HG03095 (cell line): ENCODE measurements around the gene HELB.

Experiments used
- ATAC-seq: cut with Tn5 transposase; IDR thresholded peaks from one replicate; pipeline ENCODE4 v1.9.1; 2021; ENCODE audit warnings: moderate library complexity; ENCODE audit not compliant: unreplicated experiment

Gene HELB

GRCh38 chr12:66302827-66303169, 505 bp downstream of the HELB start:
- ATAC-seq: no peak

GRCh38 chr12:66303316-66303804, 1.1 kb downstream of the HELB start:
- peak; percentile 48 for ATAC-seq

GRCh38 chr12:66304296-66304900, 2.1 kb downstream of the HELB start:
- no peak for ATAC-seq

- ATAC-seq: no peak
Observed at GRCh38 chr12:66309606-66310005, 7.3 kb downstream of the HELB start.

GRCh38 chr12:66312189-66312588, 9.9 kb downstream of the HELB start:
- no peak for ATAC-seq

- ATAC-seq: no peak
Observed at GRCh38 chr12:66314278-66314677, 12.0 kb downstream of the HELB start.

- no peak for ATAC-seq
Observed at GRCh38 chr12:66319266-66319954, 17.1 kb downstream of the HELB start.

- no peak for ATAC-seq
Observed at GRCh38 chr12:66320996-66321395, 18.7 kb downstream of the HELB start.

GRCh38 chr12:66321435-66321834, 19.1 kb downstream of the HELB start:
- ATAC-seq: no peak

- no peak for ATAC-seq
Observed at GRCh38 chr12:66323017-66323416, 20.7 kb downstream of the HELB start.

- no peak for ATAC-seq
Observed at GRCh38 chr12:66329941-66330340, 27.6 kb downstream of the HELB start.

- ATAC-seq: no peak
Observed at GRCh38 chr12:66331016-66331415, 28.7 kb downstream of the HELB start.

- ATAC-seq: no peak
Observed at GRCh38 chr12:66331814-66332213, 29.5 kb downstream of the HELB start.

GRCh38 chr12:66335746-66336145, 33.5 kb downstream of the HELB start:
- ATAC-seq: no peak

- no peak for ATAC-seq
Observed at GRCh38 chr12:66337381-66338010, 35.2 kb downstream of the HELB start.

- ATAC-seq: no peak
Observed at GRCh38 chr12:66340131-66340530, 37.8 kb downstream of the HELB start.

- ATAC-seq: no peak
Observed at GRCh38 chr12:66341126-66341525, 38.8 kb downstream of the HELB start.

- ATAC-seq: no peak
Observed at GRCh38 chr12:66345212-66345611, 42.9 kb downstream of the HELB start.

- no peak for ATAC-seq
Observed at GRCh38 chr12:66345956-66346355, 43.7 kb downstream of the HELB start.

GRCh38 chr12:66351301-66351700, 49.0 kb downstream of the HELB start:
- ATAC-seq: no peak

- ATAC-seq: no peak
Observed at GRCh38 chr12:66352197-66352596, 49.9 kb downstream of the HELB start.

GRCh38 chr12:66352899-66353298, 50.6 kb downstream of the HELB start:
- no peak for ATAC-seq
